HG02798 (cell line): ENCODE data around the gene KCNJ18.
"Not testable (repeated sequence)": the region's sequence is repeated elsewhere in the genome, so short reads cannot be mapped to it uniquely, and the experiment has no call there.

Source experiments
- ATAC-seq: cut with Tn5 transposase; IDR thresholded peaks from one replicate; pipeline ENCODE4 v1.9.1; 2021; ENCODE audit warnings: mild to moderate bottlenecking; ENCODE audit not compliant: unreplicated experiment, poor library complexity

KCNJ18 gene

DNA sequence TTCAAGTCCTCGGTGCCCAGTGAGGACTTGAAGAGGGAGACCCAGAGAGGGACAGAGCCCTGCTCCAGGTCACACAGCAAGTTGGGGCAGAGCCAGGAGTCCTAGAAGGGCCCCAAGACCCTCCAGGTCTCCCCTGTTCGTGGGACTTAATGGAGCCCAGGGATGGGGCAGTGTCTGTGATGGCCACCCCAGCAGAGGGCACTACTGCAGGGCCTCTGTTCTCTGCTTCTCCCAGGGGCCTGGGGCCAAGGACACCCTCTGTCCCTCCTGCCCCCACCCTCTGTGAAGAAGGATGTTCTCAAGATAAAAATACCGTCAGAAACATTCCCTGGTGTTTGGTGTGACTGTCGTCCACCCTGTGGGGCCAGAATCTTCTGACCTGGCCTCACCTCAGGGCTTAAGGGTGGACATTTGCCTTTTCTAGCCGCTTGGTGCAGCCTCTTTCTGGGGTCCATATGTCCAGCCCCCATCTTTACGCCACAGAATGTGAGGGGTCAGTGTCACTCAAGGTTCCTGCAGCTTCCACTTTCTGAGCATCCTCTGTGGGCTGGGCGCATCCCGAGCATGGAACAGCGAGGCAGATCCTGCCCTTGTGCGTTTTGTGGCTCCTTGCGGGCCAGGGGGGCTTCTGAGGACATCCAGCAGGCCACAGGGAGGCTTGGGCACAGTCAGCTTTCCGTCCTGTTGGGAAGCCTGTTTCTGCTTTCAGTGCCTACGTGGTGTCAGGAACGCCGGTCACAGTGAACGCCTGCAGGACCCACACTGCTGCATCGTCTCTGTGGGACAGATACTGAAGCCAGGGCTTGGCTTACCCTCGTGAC, at the start of gene KCNJ18:
KCNJ18 (plus strand) TSS at position 641 of the 821 bp plus-strand sequence. CDS start 10,264 bp downstream, outside the sequence.
- ATAC-seq = not testable (repeated sequence)

DNA sequence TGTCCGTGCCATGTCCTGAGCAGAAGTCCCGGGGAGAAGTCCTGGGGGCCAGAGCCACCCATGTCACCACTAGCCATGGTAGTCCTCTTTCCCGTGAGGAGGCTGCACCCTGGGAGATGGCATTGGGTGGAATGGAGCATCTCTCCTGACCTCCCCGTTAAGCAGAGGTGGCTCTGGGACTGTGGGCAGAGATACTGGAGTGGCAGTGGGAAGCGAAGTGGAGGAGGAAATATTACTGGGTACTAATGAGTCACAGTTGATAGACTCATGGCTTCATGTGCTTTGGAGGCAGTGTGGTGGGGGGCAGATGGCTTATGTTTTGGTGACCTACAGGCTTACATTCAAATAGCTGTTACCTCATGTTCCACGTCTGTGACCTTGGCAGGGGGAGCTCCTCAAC, 44.2 kb upstream of the KCNJ18 start:
- ATAC-seq = not testable (repeated sequence)

- ATAC-seq = not testable (repeated sequence)
Observed at GRCh38 chr17:21650043-21650442, 42.3 kb upstream of the KCNJ18 start.

- not testable (repeated sequence) for ATAC-seq
Observed at GRCh38 chr17:21652049-21652448, 40.3 kb upstream of the KCNJ18 start.

GRCh38 chr17:21653211-21653610, 39.1 kb upstream of the KCNJ18 start:
- ATAC-seq = not testable (repeated sequence)

GRCh38 chr17:21656518-21657309, 35.6 kb upstream of the KCNJ18 start:
- not testable (repeated sequence) for ATAC-seq

DNA sequence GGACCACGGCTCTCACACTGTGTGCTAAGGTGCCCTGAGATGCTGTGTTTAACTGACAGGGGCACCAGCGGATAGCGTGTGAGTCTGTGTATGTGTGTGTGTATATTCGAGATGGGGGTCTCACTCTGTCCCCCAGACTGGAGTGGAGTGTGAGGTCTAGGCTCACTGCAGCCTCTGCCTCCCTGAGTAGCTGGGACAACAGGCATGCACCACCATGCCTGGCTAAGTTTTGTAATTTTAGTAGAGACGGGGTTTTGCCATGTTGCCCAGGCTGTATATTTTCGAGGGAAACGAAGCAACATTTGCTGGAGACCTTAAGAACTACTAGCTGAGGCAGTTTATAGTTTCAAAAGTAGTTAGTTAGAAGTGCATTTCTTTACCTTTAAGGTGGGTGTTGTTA, 32.7 kb upstream of the KCNJ18 start:
- not testable (repeated sequence) for ATAC-seq

- not testable (repeated sequence) for ATAC-seq
Observed at GRCh38 chr17:21661455-21661854, 30.9 kb upstream of the KCNJ18 start.

GRCh38 chr17:21663166-21663565, 29.2 kb upstream of the KCNJ18 start:
- not testable (repeated sequence) for ATAC-seq

GRCh38 chr17:21663614-21664474, 28.5 kb upstream of the KCNJ18 start:
- ATAC-seq = not testable (repeated sequence)

DNA sequence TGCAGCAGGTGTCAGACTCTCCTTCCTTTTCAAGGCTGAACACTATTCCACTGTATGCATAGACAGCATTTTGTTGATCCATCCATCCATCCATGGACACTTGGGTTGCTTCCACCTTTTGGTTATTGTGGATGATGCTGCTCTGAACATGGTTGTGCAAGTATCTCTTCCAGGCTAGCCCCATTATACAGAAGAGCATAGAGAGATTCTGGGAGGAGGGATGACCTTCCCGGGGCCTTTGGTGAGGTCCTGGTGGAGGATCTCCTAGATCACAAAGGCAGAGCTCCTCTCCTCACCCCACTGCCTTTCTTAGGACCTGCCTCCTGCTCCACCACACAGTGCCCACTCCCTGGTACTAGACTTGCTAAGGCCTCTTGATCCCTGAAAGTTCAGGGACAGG, 27.2 kb upstream of the KCNJ18 start:
- not testable (repeated sequence) for ATAC-seq

DNA sequence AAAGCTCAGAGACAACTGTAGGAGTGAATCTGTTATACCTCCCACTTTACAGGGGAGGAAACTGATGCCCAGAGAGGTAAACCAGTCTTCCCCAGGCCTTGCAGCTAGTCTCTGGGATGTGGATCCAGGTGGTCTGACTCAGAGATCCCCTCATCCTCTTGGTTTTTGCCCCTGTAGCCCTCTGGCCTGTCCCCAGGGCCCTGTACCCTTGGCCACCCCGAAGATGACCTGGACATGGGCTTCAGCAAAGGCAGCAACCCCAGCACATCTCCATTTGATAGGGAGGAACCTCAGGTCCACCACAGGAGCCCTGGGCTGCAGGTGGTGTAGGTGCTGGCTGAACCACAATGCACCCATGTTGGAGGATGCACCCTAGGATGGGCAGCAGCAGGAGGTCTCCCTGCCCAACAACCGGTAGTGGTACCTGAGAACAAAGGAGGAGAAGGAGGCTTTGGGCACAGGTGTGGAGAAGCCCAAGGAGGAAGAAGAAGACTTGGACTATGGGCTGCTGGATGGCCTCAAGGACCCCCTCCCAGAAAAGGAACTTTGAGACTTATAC, 26.3 kb upstream of the KCNJ18 start:
- not testable (repeated sequence) for ATAC-seq

DNA sequence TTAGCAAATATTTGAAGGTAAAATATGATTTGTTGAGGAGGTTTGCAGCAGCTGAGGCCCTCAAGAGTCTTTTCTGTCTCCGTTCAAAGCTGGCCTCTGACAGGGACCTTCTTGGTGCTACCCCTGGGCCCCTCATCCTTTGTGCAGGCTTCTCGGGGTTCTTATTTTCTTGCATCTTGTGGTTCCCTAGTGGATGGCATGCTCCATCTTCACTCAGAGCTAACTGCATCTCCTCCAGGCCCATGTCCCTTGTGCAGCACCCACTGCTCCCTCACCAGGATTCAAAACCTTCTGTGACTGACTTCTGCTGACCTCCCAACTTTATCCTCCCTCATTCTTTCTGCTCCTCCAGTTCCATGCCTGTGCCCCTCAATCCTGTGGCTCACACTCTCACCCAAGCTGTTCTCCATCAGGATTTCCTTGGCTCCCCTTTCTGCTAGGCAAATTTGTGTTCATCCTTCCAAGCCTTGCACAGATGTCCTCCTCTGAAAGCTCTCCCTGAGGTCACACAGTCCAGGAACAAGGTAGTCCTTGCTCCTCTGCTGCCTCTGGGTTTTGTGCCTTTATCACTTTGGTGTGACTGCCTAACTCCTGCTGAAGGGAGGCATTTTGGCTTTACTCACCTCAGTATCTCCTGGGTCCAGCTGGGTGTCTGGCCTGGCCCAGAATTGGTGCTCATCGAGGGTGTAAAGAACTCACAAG, 25.5 kb upstream of the KCNJ18 start:
- not testable (repeated sequence) for ATAC-seq

DNA sequence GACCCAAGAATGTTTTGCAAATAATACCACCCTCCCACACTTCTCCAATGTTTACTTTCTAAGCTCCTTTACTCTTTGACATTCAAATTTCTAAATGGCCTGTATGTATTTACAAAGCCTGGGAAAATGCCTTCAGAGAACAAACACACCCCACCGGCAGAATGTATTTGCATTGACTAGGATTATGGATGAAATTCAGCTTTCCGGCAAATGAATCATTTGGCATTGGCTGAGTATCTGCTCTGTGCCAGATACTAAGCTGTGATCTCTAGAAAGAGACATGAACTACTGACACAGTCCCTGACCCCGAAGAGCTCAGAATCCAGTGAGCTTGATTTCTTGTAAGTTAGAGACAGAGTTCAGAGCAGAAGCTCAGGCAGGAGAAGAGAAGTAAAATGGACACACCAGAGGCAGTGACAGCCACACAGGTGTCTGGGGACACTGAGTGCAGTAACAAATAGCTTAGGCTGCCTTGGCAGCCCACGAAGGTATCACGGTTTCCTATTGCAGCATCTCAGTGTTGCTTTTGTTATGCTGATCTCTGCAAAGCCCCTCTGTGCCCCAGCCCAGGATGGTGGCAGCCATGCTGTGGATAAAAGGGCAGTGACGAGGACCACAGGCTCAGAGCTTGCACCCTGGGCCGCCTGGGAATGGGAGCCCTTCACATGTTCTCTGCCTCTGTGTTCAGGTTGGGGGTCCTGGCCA, 24.8 kb upstream of the KCNJ18 start:
- not testable (repeated sequence) for ATAC-seq

GRCh38 chr17:21668118-21668488, 24.2 kb upstream of the KCNJ18 start:
- ATAC-seq = not testable (repeated sequence)

GRCh38 chr17:21668746-21669508, 23.4 kb upstream of the KCNJ18 start:
- ATAC-seq = not testable (repeated sequence)

GRCh38 chr17:21669616-21670360, 22.5 kb upstream of the KCNJ18 start:
- not testable (repeated sequence) for ATAC-seq
